Cardiac atrium fibroblast (primary cell): Measurements from ENCODE around the gene CD8B. TPM values are rescaled to one million over a fixed set of nuclear protein-coding genes. Genes with fewer than 3 reads are reported as not detected.

Experiments used
- total RNA-seq: library from RNA; depleted of rRNA; stranded (reverse); fragments of >200 nt; gene quantifications from 2 replicates; pipeline ENCODE4 v1.2.3, GENCODE V29; 2015

CD8B gene
- total RNA-seq, result not detected in 2 replicates

DNA sequence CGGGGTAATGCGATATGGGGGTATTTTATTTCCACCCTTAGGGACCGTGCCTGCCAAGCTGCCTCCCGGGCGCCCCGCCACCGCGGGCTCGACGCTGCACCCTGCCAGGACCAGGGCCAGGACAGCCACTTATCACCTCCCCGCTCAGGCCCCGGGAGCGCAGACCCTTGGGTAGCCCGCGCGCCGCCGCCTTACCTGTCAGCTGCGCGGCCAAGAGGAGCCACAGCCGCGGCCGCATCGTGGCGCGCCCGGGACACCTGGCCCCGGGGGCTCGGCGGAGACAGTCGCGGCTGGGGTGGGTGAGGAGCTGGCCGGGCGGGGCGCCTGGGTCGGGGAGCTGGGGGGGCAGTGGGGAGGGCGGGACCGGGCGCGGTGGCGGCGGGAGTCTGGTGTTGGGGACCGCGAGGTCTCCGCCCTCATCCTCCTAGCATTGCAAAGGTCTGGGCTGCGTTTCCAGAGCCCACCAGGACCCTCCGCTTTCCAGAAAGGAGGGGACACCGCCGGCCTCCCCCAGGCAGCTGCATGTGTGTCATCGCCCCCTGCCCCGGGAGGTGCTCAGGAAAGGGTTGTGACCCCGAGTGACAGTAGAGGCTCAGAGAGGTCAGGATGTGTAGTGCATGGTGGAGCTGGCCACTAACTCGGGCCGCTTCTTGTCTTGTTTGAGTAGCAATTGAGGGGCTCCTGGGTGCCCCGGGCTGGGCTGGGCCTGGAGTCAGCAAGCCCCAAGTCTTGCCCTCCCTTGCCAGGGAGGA, at the start of gene CD8B:
Gene CD8B (minus strand): TSS at position 259 of the 752 bp plus-strand sequence. CDS start 21 bp downstream, at position 238.

GRCh38 chr2:86790676-86791572, 70.8 kb downstream of the CD8B start, which contains the start of gene CD8A:
TSS of gene CD8A (minus strand) at chr2:86790913. CDS start at chr2:86790825, 88 bp downstream.

Other genes with a start within 250 kb of the CD8B start
- 16.1 and 17.0 TPM in 2 replicates for gene RNF103, start 238.0 kb downstream of the CD8B start, total RNA-seq
- gene RMND5A, start 141.6 kb downstream of the CD8B start, total RNA-seq, result 13.5 and 21.1 TPM in 2 replicates
- not detected in 2 replicates for gene CD8A, start 71.0 kb downstream of the CD8B start, total RNA-seq
- not detected in 2 replicates for gene RGPD1, start 80.2 kb upstream of the CD8B start, total RNA-seq
- gene PLGLB1, start 160.0 kb upstream of the CD8B start, total RNA-seq, result 1.1 TPM in 1 of 2 replicates, not detected in the other